HL-60 (cell line): ENCODE data around the gene RASD2.

Source experiments
- DNase-seq, 2 experiments: peaks; one replicate each; pipeline ENCODE4 v3.0.0-alpha.2; 2010 to 2020; ENCODE audit warnings: low read depth in 1 of 2, low spot score in 1 of 2
- H3K27ac ChIP-seq: fragments of 250-450 bp; sonication (Bioruptor Pico); replicated peaks from 2 replicates; pipeline ENCODE4 v1.5.1; 2020; ENCODE audit warnings: mild to moderate bottlenecking, moderate library complexity
- H3K27me3 ChIP-seq: fragments of 250-450 bp; sonication (Bioruptor Pico); 2 replicates; pipeline ENCODE4 v1.5.1; 2021; ENCODE audit warnings: mild to moderate bottlenecking, moderate library complexity; ENCODE audit not compliant: insufficient read depth, poor library complexity, severe bottlenecking
- H3K4me3 ChIP-seq: replicated peaks from 2 replicates; pipeline ENCODE4 v1.5.1; 2011; ENCODE audit warnings: mild to moderate bottlenecking, control low read depth, low read length; ENCODE audit not compliant: insufficient read depth
- CTCF ChIP-seq: IDR thresholded peaks from one replicate; pipeline ENCODE4 v1.5.1; 2011; ENCODE audit warnings: low read length, control low read depth, inconsistent platforms; ENCODE audit not compliant: insufficient read depth
- GABPA ChIP-seq: IDR thresholded peaks from 2 replicates; pipeline ENCODE4 v1.6.1; 2012; ENCODE audit warnings: low read depth
- POLR2AphosphoS5 ChIP-seq: IDR thresholded peaks from 2 replicates; pipeline ENCODE4 v1.6.1; 2012; ENCODE audit warnings: low read depth
- REST ChIP-seq: IDR thresholded peaks from 2 replicates; pipeline ENCODE4 v1.6.1; 2012; ENCODE audit warnings: low read depth; ENCODE audit not compliant: insufficient replicate concordance
- SPI1 ChIP-seq: IDR thresholded peaks from 2 replicates; pipeline ENCODE4 v1.6.1; 2012; ENCODE audit warnings: low read depth, mild to moderate bottlenecking, borderline replicate concordance

The RASD2 gene

GRCh38 chr22:35546886-35547285, 6.3 kb downstream of the RASD2 start:
- Histone ChIP-seq H3K4me3 (no peak overlapping the region), H3K27me3 (peaks cover 14% of the 10 kb centered on the region), H3K27ac (no peak overlapping the region)
- DNase-seq: no peak
- TF ChIP-seq REST (no peak), SPI1 (no peak), CTCF (no peak), POLR2AphosphoS5 (no peak), GABPA (no peak)

DNA sequence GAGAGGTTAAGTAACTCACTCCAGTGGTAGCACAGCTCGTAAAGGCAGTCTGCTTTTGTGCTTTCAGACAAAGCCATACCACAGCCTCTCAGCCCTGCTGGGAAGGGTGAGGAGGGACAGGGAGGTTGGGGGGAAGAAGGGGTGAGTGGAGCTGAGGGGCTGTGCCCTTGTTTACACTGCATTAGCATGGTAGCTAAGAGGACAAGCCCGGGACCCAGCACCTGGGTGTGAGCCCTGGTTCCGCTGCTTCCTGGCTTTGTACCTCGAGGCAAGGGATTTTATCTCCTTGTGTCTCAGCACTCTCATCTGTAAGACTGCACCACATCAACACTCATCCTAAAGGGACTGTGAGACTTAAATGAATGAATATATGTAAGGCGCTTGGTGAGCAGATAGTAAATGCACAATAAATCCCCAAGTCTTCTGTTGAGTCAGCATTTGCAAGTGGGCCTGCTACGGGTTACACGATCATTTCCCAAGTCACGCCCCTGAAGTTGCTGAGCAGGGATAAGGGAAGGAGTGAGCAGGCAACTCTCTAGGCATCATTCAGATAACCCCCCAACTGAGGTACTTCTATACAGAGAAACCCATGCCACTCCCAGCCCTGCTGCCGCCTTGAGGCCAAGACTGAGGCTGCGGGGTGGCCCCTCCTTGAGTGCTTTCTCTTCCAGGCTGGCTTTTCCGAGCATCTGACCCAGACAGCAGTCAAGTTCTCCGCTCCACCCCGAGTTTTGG, 7.5 kb downstream of the RASD2 start:
- Histone ChIP-seq H3K27me3 (peaks cover 6% of the 10 kb centered on the region), H3K27ac (no peak overlapping the region), H3K4me3 (no peak overlapping the region)
- TF ChIP-seq CTCF (peak; percentile 17), GABPA (no peak)
- DNase-seq: no peak

- Histone ChIP-seq H3K27ac (no peak overlapping the region), H3K27me3 (peaks cover 5% of the 10 kb centered on the region), H3K4me3 (no peak overlapping the region)
- TF ChIP-seq REST: no peak
- no peak for TF ChIP-seq GABPA
- no peak for TF ChIP-seq SPI1
- no peak for DNase-seq
These were observed 8.1 kb downstream of the RASD2 start for GRCh38 chr22:35548722-35549112.

- Histone ChIP-seq H3K27me3 (peaks cover 2% of the 10 kb centered on the region), H3K27ac (no peak overlapping the region), H3K4me3 (no peak overlapping the region)
- TF ChIP-seq POLR2AphosphoS5 (no peak), SPI1 (no peak)
- DNase-seq: no peak
These were observed 8.7 kb downstream of the RASD2 start for GRCh38 chr22:35549328-35549727.

GRCh38 chr22:35551549-35552177, 11.0 kb downstream of the RASD2 start:
- no peak for DNase-seq
- no peak overlapping the region for H3K4me3 ChIP-seq
- no peak for TF ChIP-seq POLR2AphosphoS5
- TF ChIP-seq CTCF: no peak
- TF ChIP-seq SPI1: no peak
- TF ChIP-seq REST: no peak
- no peak for TF ChIP-seq GABPA
- H3K27me3 ChIP-seq: peaks cover 2% of the 10 kb centered on the region
- H3K27ac ChIP-seq: no peak overlapping the region
